Transverse colon (tissue), 4 donors: ENCODE results near the gene ENAH. TPM values are rescaled to one million over a fixed set of nuclear protein-coding genes. Genes with fewer than 3 reads are reported as not detected.

Source experiments
- DNase-seq: peaks from one replicate; pipeline ENCODE4 v3.0.0-alpha.2; 2019
- H3K27ac ChIP-seq, 4 donors: fragments of 200-600 bp; sonication (generic); 2 replicates each; pipeline ENCODE4 v1.5.1; 2016 to 2018; ENCODE audit warnings: inconsistent platforms in 4 of 4
- H3K27me3 ChIP-seq: fragments of 200-600 bp; sonication (generic); 2 replicates; pipeline ENCODE4 v1.5.1; 2017; ENCODE audit warnings: inconsistent platforms
- H3K36me3 ChIP-seq, 4 donors: fragments of 200-600 bp; sonication (generic); 2 replicates each; pipeline ENCODE4 v1.5.1; 2017 to 2019; ENCODE audit warnings: inconsistent platforms in 4 of 4
- H3K4me1 ChIP-seq, 4 donors: fragments of 200-600 bp; sonication (generic); 2 replicates each; pipeline ENCODE4 v1.5.1; 2017 to 2020; ENCODE audit warnings: inconsistent platforms in 4 of 4
- H3K4me3 ChIP-seq, 4 donors: fragments of 200-600 bp; sonication (generic); 1 replicate in 1 of 4; 2 replicates in 3 of 4; pipeline versions ENCODE4 v1.5.1 to v1.6.1; 2017 to 2019; ENCODE audit warnings: inconsistent platforms in 4 of 4
- H3K9me3 ChIP-seq, 2 donors: fragments of 200-600 bp; sonication (generic); 2 replicates each; pipeline ENCODE4 v1.5.1; 2017 to 2019; ENCODE audit warnings: inconsistent platforms in 2 of 2
- CTCF ChIP-seq, 5 experiments: fragments of 200-600 bp in 3 of 5; fragments of 450-650 bp in 2 of 5; sonication (generic) in 3 of 5; IDR thresholded peaks; 1 replicate in 2 of 5; 2 replicates in 3 of 5; pipeline ENCODE4 v1.5.1; 2016 to 2017; ENCODE audit warnings: antibody characterized with exemption in 5 of 5, inconsistent platforms in 3 of 5, mild to moderate bottlenecking in 2 of 5, moderate library complexity in 1 of 5
- EP300 ChIP-seq: sonication (generic); formaldehyde crosslinking; IDR thresholded peaks from one replicate; pipeline ENCODE4 v1.6.1; 2017; ENCODE audit warnings: antibody characterized with exemption, low read depth
- POLR2A ChIP-seq: fragments of 450-650 bp; IDR thresholded peaks from one replicate; pipeline ENCODE4 v1.6.1; 2016; ENCODE audit warnings: antibody characterized with exemption, mild to moderate bottlenecking, moderate library complexity
- POLR2AphosphoS5 ChIP-seq, 3 donors: sonication (generic); formaldehyde crosslinking; IDR thresholded peaks; one replicate each; pipeline ENCODE4 v1.6.1; 2016; ENCODE audit warnings: antibody characterized with exemption in 3 of 3
- WGBS, 2 donors: methylation state at CpG; one replicate each; pipeline ENCODE4 v1.1.5; 2018; ENCODE audit warnings: low coverage in 1 of 2; 5-methylcytosine and 5-hydroxymethylcytosine counted together
- in situ Hi-C, 4 donors: fragments of 200-750 bp; cut with MboI; loops; one replicate each; pipeline versions ENCODE4 v1.15.0 to v1.15.1; 2017; ENCODE audit warnings: low sequenced_read_pairs in 3 of 4, low pct_ligation_motif_present in 1 of 4, low pct_unique_long_range_greater_than_20kb in 1 of 4
- intact Hi-C: fragments of 100-400 bp; cut with DNase I; formaldehyde crosslinking; loops from one replicate; pipeline ENCODE4 v1.15.1; 2023; ENCODE audit warnings: low total_unique reads
- total RNA-seq, 4 donors: library from RNA; depleted of rRNA; stranded (reverse); fragments of >200 nt; gene quantifications; one replicate each; pipeline ENCODE4 v1.1.0, GENCODE V29; 2016

The ENAH gene
- total RNA-seq, 4 donors from 2014 or later, result 14.7 to 140 (median 33.9) TPM

GRCh38 chr1:225493591-225494246 lies 159.2 kb downstream of the ENAH start:
- Histone ChIP-seq H3K27me3 (no peaks in the 10 kb centered on the region), H3K4me3 (no peak overlapping the region), H3K9me3 (no peaks in the 10 kb centered on the region), H3K36me3 (no peaks in the 10 kb centered on the region), H3K27ac (no peak overlapping the region), H3K4me1 (no peaks in the 10 kb centered on the region)
- WGBS, 2 donors, result 43 to 57% methylated on average over 6 of the region's 6 CpGs
- no peak for TF ChIP-seq POLR2AphosphoS5 (IDR thresholded peaks at IDR 0.05)
- no peak for TF ChIP-seq CTCF (IDR thresholded peaks at IDR 0.05)
- no peak for TF ChIP-seq EP300
- no peak for TF ChIP-seq POLR2A
- in situ Hi-C loops (loop anchor here in 2 of 4 donors (25.0 kb wide), 2 partner anchors 269 to 419 kb away; partner anchors contain the start of gene PYCR2 (in 1 of the 2)), intact Hi-C loops (no loop called here)
- DNase-seq, result no peak

- H3K36me3 ChIP-seq, result no peaks in the 10 kb centered on the region
- no peak overlapping the region for H3K4me3 ChIP-seq
- in situ Hi-C loops, result loop anchor here in 3 of 4 donors (10.0 to 25.0 kb wide), 3 partner anchors 274 to 424 kb away; partner anchors contain the start of genes PYCR2 (in 1 of the 3) and SRP9 (in 1 of the 3)
- no peaks in the 10 kb centered on the region for H3K27me3 ChIP-seq
- TF ChIP-seq POLR2A, result no peak
- TF ChIP-seq CTCF (IDR thresholded peaks at IDR 0.05), result no peak
- no peak for TF ChIP-seq EP300
- no peak for TF ChIP-seq POLR2AphosphoS5 (IDR thresholded peaks at IDR 0.05)
- no peaks in the 10 kb centered on the region for H3K4me1 ChIP-seq
- WGBS, 2 donors, result 76 to 82% methylated on average over 4 to 5 of the region's 5 CpGs
- intact Hi-C loops, result loop anchor here (10.0 kb wide), 1 partner anchor 166 kb away; the partner anchor contains the start of gene ENAH
- DNase-seq, result no peak
- H3K9me3 ChIP-seq, result no peaks in the 10 kb centered on the region
- H3K27ac ChIP-seq, result peak overlapping the region in 2 of 4 donors; percentile 26 to 48
Observed at GRCh38 chr1:225488676-225489075, 164.2 kb downstream of the ENAH start.

GRCh38 chr1:225486856-225487255 lies 166.1 kb downstream of the ENAH start:
- TF ChIP-seq EP300 (no peak), CTCF (IDR thresholded peaks at IDR 0.05) (no peak), POLR2AphosphoS5 (IDR thresholded peaks at IDR 0.05) (no peak), POLR2A (no peak)
- no peaks in the 10 kb centered on the region for H3K9me3 ChIP-seq
- intact Hi-C loops (loop anchor here (10.0 kb wide), 1 partner anchor 168 kb away; the partner anchor contains the start of gene ENAH), in situ Hi-C loops (loop anchor here in 3 of 4 donors (10.0 to 25.0 kb wide), 3 partner anchors 275 to 425 kb away; partner anchors contain the start of genes PYCR2 (in 1 of the 3) and SRP9 (in 1 of the 3))
- DNase-seq, result no peak
- H3K36me3 ChIP-seq, result no peaks in the 10 kb centered on the region
- peaks cover 0 to 10% (median 2%) of the 10 kb centered on the region in 4 donors for H3K4me1 ChIP-seq
- H3K27me3 ChIP-seq, result no peaks in the 10 kb centered on the region
- 83 to 92% methylated on average over 2 of the region's 2 CpGs for whole genome bisulfite sequencing, 2 donors
- no peak overlapping the region for H3K4me3 ChIP-seq
- no peak overlapping the region for H3K27ac ChIP-seq

GRCh38 chr1:225485991-225486530 lies 166.9 kb downstream of the ENAH start:
- no peak for DNase-seq
- no peak overlapping the region for H3K4me3 ChIP-seq
- 91% methylated on average over 6 of the region's 6 CpGs; no CpG with 5 or more reads in 1 of the 2 donors for WGBS, 2 donors
- no peak overlapping the region for H3K27ac ChIP-seq
- peaks cover 0 to 17% (median 3%) of the 10 kb centered on the region in 4 donors for H3K4me1 ChIP-seq
- no peaks in the 10 kb centered on the region for H3K9me3 ChIP-seq
- H3K27me3 ChIP-seq, result no peaks in the 10 kb centered on the region
- no peaks in the 10 kb centered on the region for H3K36me3 ChIP-seq
- TF ChIP-seq POLR2AphosphoS5 (IDR thresholded peaks at IDR 0.05) (no peak), CTCF (IDR thresholded peaks at IDR 0.05) (no peak), EP300 (no peak), POLR2A (no peak)
- in situ Hi-C loops, result loop anchor here in 3 of 4 donors (10.0 to 25.0 kb wide), 3 partner anchors 276 to 426 kb away; partner anchors contain the start of genes PYCR2 (in 1 of the 3) and SRP9 (in 1 of the 3)
- intact Hi-C loops, result loop anchor here (10.0 kb wide), 1 partner anchor 169 kb away; the partner anchor contains the start of gene ENAH
